Neuronal stem cell (in vitro differentiated cells): ENCODE measurements around the gene SYT7.
A peak's percentile ranks its signal among the peaks of the same experiment; 100 is the strongest.

Experiments
- DNase-seq: peaks from one replicate; pipeline ENCODE4 v3.0.0-alpha.2; 2013; ENCODE audit warnings: low spot score
- H2AFZ ChIP-seq: one replicate; pipeline ENCODE4 v1.6.1; 2013; ENCODE audit warnings: mild to moderate bottlenecking, low read length, inconsistent platforms
- H2AK5ac ChIP-seq: 2 replicates; pipeline ENCODE4 v1.6.1; 2013; ENCODE audit warnings: low read depth, mild to moderate bottlenecking, inconsistent platforms, low read length, moderate library complexity, mixed read lengths
- H2BK120ac ChIP-seq: 2 replicates; pipeline ENCODE4 v1.6.1; 2013; ENCODE audit warnings: low read depth, mild to moderate bottlenecking, inconsistent platforms, low read length, moderate library complexity, mixed read lengths
- H2BK12ac ChIP-seq: one replicate; pipeline ENCODE4 v1.6.1; 2013; ENCODE audit warnings: low read length, inconsistent platforms
- H2BK15ac ChIP-seq: 2 replicates; pipeline ENCODE4 v1.6.1; 2013; ENCODE audit warnings: mild to moderate bottlenecking, low read length, inconsistent platforms, mixed read lengths
- H2BK5ac ChIP-seq: one replicate; pipeline ENCODE4 v1.6.1; 2013; ENCODE audit warnings: inconsistent platforms, mild to moderate bottlenecking, low read length, moderate library complexity
- H3K14ac ChIP-seq: one replicate; pipeline ENCODE4 v1.6.1; 2013; ENCODE audit warnings: low read length, inconsistent platforms
- H3K18ac ChIP-seq: 2 replicates; pipeline ENCODE4 v1.6.1; 2013; ENCODE audit warnings: low read length, inconsistent platforms
- H3K23ac ChIP-seq: 2 replicates; pipeline ENCODE4 v1.6.1; 2013; ENCODE audit warnings: low read depth, mild to moderate bottlenecking, mixed read lengths, low read length, inconsistent platforms; ENCODE audit not compliant: poor library complexity
- H3K27ac ChIP-seq: replicated peaks from 3 replicates; pipeline ENCODE4 v1.5.1; 2013; ENCODE audit warnings: low read length, inconsistent platforms
- H3K27me3 ChIP-seq, 3 experiments: 2 replicates each; pipeline ENCODE4 v1.6.1; 2013; ENCODE audit warnings: low read length in 3 of 3, mild to moderate bottlenecking in 2 of 3, inconsistent platforms in 1 of 3, low read depth in 1 of 3, mixed read lengths in 1 of 3, moderate library complexity in 1 of 3; ENCODE audit not compliant: control insufficient read depth in 3 of 3, insufficient read depth in 3 of 3
- H3K36me3 ChIP-seq, 2 donors: replicated peaks in 1 of 2; 2 replicates each; pipeline ENCODE4 v1.6.1; 2013; ENCODE audit warnings: low read length in 2 of 2; ENCODE audit not compliant: control insufficient read depth in 2 of 2, insufficient read depth in 2 of 2
- H3K4ac ChIP-seq: 2 replicates; pipeline ENCODE4 v1.6.1; 2013; ENCODE audit warnings: inconsistent platforms, mild to moderate bottlenecking, low read length, moderate library complexity
- H3K4me1 ChIP-seq, 2 donors: 1 replicate in 1 of 2; 2 replicates in 1 of 2; pipeline ENCODE4 v1.6.1; 2013; ENCODE audit warnings: low read length in 2 of 2, low read depth in 1 of 2; ENCODE audit not compliant: control insufficient read depth in 2 of 2, insufficient read depth in 1 of 2
- H3K4me2 ChIP-seq: one replicate; pipeline ENCODE4 v1.6.1; 2013; ENCODE audit warnings: mild to moderate bottlenecking, low read length, inconsistent platforms; ENCODE audit not compliant: insufficient read depth, poor library complexity, severe bottlenecking
- H3K4me3 ChIP-seq, 2 donors: 2 replicates each; pipeline ENCODE4 v1.5.1; 2013; ENCODE audit warnings: low read length in 2 of 2, mild to moderate bottlenecking in 2 of 2, inconsistent platforms in 1 of 2, moderate library complexity in 1 of 2
- H3K79me1 ChIP-seq: one replicate; pipeline ENCODE4 v1.6.1; 2013; ENCODE audit warnings: low read depth, mild to moderate bottlenecking, inconsistent platforms, low read length, moderate library complexity
- H3K9ac ChIP-seq: one replicate; pipeline ENCODE4 v1.6.1; 2013; ENCODE audit warnings: mild to moderate bottlenecking, low read depth, low read length, inconsistent platforms; ENCODE audit not compliant: poor library complexity
- H3K9me3 ChIP-seq, 2 donors: replicated peaks in 1 of 2; 2 replicates each; pipeline versions ENCODE3 to v1.6.1; 2013; ENCODE audit warnings: low read length in 2 of 2, mild to moderate bottlenecking in 2 of 2, inconsistent platforms in 1 of 2, low read depth in 1 of 2, mixed read lengths in 1 of 2, moderate library complexity in 1 of 2; ENCODE audit not compliant: control insufficient read depth in 2 of 2, insufficient read depth in 1 of 2
- H4K8ac ChIP-seq: one replicate; pipeline ENCODE4 v1.6.1; 2013; ENCODE audit warnings: low read depth, mild to moderate bottlenecking, inconsistent platforms, low read length, moderate library complexity
- H4K91ac ChIP-seq: one replicate; pipeline ENCODE4 v1.6.1; 2013; ENCODE audit warnings: low read length, low read depth, mild to moderate bottlenecking, inconsistent platforms; ENCODE audit not compliant: poor library complexity
- WGBS, 2 donors: extraction: QIAGEN DNeasy Blood & Tissue Kit; methylation state at CpG; one replicate each; pipeline ENCODE4 v1.1.7; 2013; ENCODE audit warnings: missing lambda C conversion rate in 2 of 2, mixed read lengths in 1 of 2; ENCODE audit not compliant: insufficient read length in 2 of 2, insufficient replicate concordance in 1 of 2; ENCODE audit errors: extremely low coverage in 2 of 2; 5-methylcytosine and 5-hydroxymethylcytosine counted together

SYT7 gene

GRCh38 chr11:61509043-61510029, 71.5 kb downstream of the SYT7 start:
- no CpG with 5 or more reads among the region's 117 CpGs for WGBS, 2 donors
- Histone ChIP-seq H2BK5ac (no peak overlapping the region), H4K91ac (no peak overlapping the region), H3K9me3 (peaks cover 0 to 1% of the 10 kb centered on the region in 2 donors), H3K27me3 (peaks cover 0 to 33% (median 26%) of the 10 kb centered on the region in 3 experiments), H3K79me1 (no peaks in the 10 kb centered on the region), H4K8ac (no peak overlapping the region), H3K4me3 (peak overlapping the region; percentile 43 to 75), H3K18ac (peak overlapping the region; percentile 96), H2AFZ (peak overlapping the region; percentile 96), H3K4me1 (peaks cover 17 to 50% of the 10 kb centered on the region in 2 donors), H2AK5ac (peak overlapping the region; percentile 79), H3K14ac (peak overlapping the region; percentile 61), H3K4me2 (peak overlapping the region; percentile 81), H3K4ac (no peak overlapping the region), H3K9ac (peak overlapping the region; percentile 81), H2BK120ac (peak overlapping the region; percentile 6), H2BK15ac (no peak overlapping the region), H3K36me3 (no peaks in the 10 kb centered on the region), H3K27ac (no peak overlapping the region), H3K23ac (peak overlapping the region; percentile 75), H2BK12ac (peak overlapping the region; percentile 24)
- DNase-seq, result peak; percentile 81

GRCh38 chr11:61507962-61508861, 72.7 kb downstream of the SYT7 start, which contains the start of gene LRRC10B:
LRRC10B (plus strand) TSS chr11:61508749; CDS start chr11:61508999, 250 bp downstream.
- no CpG with 5 or more reads among the region's 74 CpGs for WGBS, 2 donors
- Histone ChIP-seq H3K36me3 (no peaks in the 10 kb centered on the region), H3K14ac (peak within 1 kb of the TSS; percentile 73), H2BK120ac (peak within 1 kb of the TSS; percentile 6), H4K8ac (no peak within 1 kb of the TSS), H2BK5ac (peak within 1 kb of the TSS; percentile 46), H2BK15ac (no peak within 1 kb of the TSS), H3K9ac (peak within 1 kb of the TSS; percentile 81), H3K27me3 (peaks cover 0 to 33% (median 26%) of the 10 kb centered on the region in 3 experiments), H3K4me2 (peak within 1 kb of the TSS; percentile 93), H2BK12ac (peak within 1 kb of the TSS; percentile 24), H2AFZ (peak within 1 kb of the TSS; percentile 96), H2AK5ac (peak within 1 kb of the TSS; percentile 79), H3K27ac (no peak within 1 kb of the TSS), H3K23ac (peak within 1 kb of the TSS; percentile 75), H3K79me1 (no peaks in the 10 kb centered on the region), H3K4me3 (peak within 1 kb of the TSS; percentile 43 to 81), H3K18ac (peak within 1 kb of the TSS; percentile 96), H3K9me3 (peaks cover 0 to 1% of the 10 kb centered on the region in 2 donors), H3K4ac (no peak within 1 kb of the TSS), H4K91ac (no peak within 1 kb of the TSS), H3K4me1 (peaks cover 15 to 49% of the 10 kb centered on the region in 2 donors)
- peak; percentile 86 for DNase-seq

- Histone ChIP-seq H3K23ac (no peak overlapping the region), H2BK120ac (no peak overlapping the region), H2AK5ac (no peak overlapping the region), H3K9me3 (peaks cover 0 to 1% of the 10 kb centered on the region in 2 donors), H3K4ac (no peak overlapping the region), H3K27ac (no peak overlapping the region), H2BK15ac (no peak overlapping the region), H3K27me3 (peaks cover 0 to 33% (median 26%) of the 10 kb centered on the region in 3 experiments), H2AFZ (no peak overlapping the region), H2BK5ac (no peak overlapping the region), H3K4me2 (no peak overlapping the region), H3K4me3 (peak overlapping the region in 1 of 2 donors; percentile 3), H4K91ac (no peak overlapping the region), H3K36me3 (no peaks in the 10 kb centered on the region), H3K9ac (no peak overlapping the region), H3K14ac (no peak overlapping the region), H3K79me1 (no peaks in the 10 kb centered on the region), H3K4me1 (peaks cover 15 to 55% of the 10 kb centered on the region in 2 donors), H3K18ac (no peak overlapping the region), H4K8ac (no peak overlapping the region), H2BK12ac (no peak overlapping the region)
- no CpG with 5 or more reads among the region's 14 CpGs for WGBS, 2 donors
- no peak for DNase-seq
These were observed 73.7 kb downstream of the SYT7 start for GRCh38 chr11:61507012-61507768.
